Activated T-cell treated with anti-CD3 and anti-CD28 coated beads for 4 hours (primary cell): ENCODE measurements around the gene DESI1.
"Not testable (repeated sequence)": the region's sequence is repeated elsewhere in the genome, so short reads cannot be mapped to it uniquely, and the experiment has no call there.

ENCODE experiments used
- DNase-seq: peaks from one replicate; pipeline ENCODE4 v3.0.0-alpha.2; 2020

Gene DESI1

DNA sequence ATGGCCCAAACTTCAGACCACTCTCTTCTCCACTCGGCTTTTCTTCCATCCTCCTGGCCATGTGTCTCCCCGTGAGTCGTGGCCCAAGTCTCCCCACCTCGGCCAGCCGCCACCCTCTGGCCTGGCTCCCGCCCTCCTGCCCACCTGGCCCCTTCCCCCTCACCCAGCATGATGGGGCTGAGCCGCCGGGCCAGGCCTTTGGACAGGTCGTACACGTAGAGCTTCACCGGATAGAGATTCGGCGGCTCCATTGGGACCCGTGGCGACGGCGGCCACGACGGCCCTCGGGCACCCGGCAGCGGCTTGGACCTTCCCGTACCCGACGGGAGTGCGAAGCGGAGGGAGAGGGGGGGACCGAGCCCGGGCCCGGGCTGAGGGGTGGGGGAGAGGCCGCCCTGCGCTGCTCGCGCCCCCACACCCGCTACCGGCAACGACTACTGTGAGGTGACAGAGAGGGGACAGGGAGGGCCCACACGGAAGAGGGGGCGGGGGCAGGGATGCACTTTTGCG, at the start of gene DESI1:
TSS of gene DESI1 (minus strand) at position 455 of the 510 bp plus-strand sequence. CDS start at position 251, 204 bp downstream.
- DNase-seq, result no peak

DNA sequence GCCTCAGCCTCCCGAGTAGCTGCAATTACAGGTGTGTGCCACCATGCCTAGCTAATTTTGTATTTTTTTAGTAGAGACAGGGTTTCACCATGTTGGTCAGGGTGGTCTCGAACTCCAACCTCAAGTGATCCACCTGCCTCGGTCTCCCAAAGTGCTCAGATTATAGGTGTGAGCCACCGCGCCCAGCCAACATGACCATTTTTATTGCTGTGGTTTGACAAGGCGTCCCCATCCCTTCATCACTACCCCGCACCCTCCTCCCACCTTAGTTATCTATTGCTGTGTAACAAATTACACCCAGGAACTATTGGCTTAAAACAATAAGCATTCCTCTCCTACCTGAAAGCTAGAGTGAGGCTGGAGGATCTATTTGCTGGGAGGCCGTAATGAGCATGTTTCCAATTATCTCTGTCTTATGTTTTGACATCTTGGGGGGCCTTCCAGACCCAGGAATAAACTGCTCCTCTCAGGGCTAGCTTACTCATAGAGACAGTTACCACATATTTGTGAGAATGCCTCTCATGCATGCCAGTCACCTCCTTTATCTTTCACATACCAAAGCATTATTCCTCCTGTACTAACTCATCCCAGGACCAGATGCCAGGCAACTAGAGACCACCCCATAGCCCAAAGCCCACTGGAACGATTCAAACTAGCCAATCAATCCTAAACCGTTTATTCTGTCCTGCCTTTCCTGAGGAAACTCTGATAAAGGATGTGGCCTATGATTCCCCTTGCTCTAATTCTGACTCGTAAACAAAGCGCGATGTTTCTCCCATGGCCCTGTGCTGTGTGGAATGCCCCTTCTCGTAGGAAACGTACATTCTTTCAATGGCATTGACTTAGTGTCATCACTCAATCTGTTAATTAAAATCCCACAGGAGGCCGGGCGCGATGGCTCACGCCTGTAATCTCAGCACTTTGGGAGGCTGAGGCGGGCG, 48.4 kb upstream of the DESI1 start:
- DNase-seq, result no peak

DNA sequence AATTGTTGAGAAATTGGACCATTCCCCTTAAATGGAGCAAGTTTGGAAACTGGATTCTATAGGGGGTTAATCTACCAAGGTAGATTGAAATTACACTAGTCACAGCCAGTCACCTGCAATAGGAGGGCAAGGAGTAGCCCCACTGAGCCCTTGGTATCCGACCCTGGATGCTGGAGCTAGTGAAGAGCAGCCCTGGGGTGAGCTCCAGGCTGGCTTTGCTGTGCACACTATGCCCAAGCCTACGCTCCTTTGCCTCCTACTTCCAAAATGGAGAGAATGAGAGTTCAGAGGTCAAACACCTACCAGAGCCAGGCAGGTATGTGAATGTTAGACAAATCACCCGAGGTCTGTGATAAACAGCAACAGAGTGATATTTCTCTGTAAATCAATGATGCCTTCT, 44.1 kb upstream of the DESI1 start:
- no peak for DNase-seq

DNA sequence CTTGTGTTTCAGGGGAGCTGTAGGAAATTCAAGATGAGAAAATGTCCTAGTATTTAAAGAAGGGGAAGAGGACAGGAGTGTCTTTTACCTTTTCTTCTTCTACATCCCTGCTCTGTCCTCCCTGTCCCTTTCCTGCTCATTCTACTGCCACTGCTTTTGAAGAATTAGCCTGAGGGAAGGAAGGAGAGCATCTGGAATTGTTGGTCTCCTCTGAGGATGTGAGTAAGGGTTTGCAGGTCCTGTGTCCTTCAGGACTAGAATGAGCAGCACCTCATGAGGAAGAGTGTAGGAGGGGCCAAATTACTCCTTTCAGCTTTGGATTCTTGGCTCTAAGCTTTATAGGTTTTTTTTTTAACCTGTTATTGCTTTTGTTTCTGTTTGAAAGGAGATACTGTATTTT, 43.6 kb upstream of the DESI1 start:
- DNase-seq, result no peak

DNA sequence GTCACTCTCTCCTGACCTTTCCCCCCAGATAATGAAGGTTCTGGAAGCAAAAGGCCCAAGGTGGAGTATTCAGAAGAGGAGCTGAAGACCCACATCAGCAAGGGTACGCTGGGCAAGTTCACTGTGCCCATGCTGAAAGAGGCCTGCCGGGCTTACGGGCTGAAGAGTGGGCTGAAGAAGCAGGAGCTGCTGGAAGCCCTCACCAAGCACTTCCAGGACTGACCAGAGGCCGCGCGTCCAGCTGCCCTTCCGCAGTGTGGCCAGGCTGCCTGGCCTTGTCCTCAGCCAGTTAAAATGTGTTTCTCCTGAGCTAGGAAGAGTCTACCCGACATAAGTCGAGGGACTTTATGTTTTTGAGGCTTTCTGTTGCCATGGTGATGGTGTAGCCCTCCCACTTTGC, 42.8 kb upstream of the DESI1 start:
- DNase-seq, result not testable (repeated sequence)

DNA sequence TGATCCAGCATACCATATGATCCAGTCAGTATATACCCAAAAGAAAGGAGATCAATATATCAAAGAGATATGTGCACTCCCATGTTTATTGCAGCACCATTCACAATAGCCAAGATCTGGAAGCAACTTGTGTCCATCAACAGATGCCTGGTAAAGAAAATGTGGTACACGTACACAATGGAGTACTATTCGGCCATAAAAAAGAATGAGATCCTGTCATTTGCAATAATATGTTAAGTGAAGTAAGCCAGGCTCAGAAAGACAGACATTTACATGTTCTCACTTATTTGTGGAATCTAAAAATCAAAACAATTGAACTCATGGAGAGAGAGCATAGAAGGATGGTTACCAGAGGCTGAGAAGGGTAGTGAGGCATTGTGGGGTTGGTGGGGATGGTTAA, 40.9 kb upstream of the DESI1 start:
- no peak for DNase-seq

DNA sequence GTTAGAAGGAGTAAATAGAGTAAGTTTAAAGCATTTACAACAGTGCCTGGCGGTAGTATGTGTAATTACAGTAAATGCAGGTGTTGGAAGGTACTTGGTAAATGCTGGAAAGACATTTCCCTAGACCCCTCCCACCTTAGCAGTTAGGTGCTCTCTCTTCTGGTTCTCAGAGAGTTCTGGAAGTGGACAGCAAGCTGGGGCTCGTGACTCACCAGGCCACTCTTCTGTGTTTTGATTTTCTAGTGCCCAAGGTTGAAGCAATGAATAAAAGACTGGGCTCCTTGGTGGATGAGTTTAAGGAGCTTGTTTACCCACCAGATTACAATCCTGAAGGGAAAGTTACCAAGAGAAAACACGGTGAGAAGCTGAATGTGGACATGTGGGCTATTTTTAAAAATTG, 40.2 kb upstream of the DESI1 start:
- DNase-seq, result no peak

DNA sequence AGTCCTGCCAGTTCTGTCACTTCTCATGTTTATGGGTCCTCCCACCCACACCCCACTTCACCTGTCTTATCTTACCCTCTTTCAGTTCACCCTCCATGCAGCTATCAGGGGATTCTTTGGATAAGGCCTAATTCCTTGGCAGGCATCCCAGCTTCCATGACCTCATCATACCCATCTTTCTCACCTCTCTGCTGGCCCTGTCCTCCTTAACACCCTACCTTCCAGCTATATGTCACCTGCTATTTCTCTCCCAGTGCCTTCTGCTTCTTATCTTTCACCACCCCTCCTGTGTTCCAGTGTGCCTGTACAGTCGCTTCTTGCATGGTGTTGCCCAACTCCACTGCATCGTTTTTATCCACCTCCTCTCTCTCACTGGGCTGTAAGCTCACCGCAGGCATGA, 39.6 kb upstream of the DESI1 start:
- no peak for DNase-seq

DNA sequence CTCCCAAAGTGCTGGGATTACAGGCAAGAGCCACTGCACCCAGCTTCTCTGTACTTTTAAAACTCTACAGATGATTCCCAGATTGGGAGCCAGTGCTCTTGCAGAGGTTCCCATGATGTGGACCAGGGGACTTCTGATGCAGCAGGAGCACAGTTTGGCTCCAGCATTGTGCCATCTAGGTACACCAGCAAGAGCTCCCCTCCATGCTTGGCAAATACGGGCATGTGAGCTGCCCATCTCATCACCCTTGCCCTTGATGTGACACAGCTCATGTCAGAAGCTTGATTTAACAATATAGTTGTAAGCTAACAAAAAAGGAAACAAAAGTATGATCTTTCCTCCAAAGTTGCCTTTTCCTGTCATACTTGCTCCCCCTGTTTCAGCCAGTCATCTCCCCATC, 39.1 kb upstream of the DESI1 start:
- DNase-seq, result no peak

DNA sequence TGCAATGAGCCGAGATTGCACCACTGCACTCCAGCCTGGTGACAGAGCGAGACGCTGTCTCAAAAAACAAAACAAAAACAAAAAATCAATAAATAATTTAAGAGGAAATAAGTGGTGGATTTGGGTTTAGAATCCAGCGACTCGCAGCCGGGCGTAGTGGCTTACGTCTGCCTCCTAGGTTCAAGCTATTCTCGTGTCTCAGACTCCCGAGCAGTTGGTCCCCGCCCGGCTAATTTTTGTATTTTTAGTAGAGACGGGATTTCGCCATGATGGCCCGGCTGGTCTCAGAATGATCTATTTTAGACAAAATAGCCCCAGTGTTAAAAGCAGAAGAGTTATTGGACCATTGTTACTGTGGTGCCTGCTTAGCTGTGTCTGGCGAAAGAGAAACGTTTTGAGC, 38.0 kb upstream of the DESI1 start:
- no peak for DNase-seq

DNA sequence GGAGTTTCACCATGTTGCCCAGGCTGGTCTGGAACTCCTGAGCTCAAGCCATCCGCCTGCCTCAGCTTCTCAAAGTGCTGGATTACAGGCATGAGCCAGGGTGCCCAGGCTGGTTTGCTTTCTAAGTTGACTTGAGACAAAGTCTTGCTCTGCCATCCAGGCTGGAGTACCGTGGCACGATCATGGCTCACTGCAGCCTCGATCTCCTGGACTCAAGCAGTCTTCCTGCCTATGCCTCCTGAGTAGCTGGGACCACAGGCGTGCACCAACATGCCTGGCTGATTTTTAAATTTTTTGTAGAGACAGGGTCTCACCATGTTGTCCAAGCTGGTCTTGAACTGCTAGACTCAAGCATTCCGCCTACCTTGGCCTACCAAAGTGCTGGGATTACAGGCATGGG, 36.9 kb upstream of the DESI1 start:
- DNase-seq, result no peak

DNA sequence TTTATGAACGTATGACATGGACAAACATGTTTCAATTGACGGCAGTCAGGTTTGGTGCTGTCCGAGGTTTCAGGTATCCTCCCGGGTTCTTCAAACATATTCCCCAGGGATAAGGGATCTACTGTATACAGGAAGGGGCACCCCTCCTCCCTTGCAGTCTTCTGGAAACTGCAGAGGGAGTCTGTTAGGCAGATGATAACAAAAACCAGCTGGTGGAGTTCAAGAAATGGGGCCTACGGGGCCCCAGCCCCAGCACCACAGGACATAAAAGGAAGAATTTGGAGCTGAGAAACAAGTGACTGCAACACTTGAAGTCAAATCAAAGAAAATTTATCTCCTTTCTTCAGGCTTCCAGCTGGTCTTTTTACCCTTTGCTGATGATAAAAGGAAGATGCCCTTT, 35.7 kb upstream of the DESI1 start:
- DNase-seq, result no peak

DNA sequence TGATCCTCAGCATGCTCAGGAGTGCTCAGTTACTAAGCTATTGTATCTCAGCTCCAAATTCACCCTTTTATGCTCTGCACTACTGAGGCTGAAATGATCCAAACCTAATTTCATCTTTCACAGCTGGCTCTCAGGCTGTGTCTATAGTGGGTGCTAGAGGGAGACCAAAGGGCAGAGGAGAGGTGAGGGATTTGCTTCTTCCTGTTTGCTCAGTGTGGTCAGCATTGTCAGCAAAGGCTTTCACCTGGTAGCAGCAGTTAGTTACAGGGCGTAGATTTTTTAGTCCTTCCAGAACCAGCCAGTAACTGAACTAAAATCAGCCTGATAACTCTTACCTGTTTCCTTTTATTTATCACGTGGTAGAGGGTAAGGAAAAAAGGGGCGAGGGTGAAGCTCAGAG, 33.5 kb upstream of the DESI1 start:
- no peak for DNase-seq

DNA sequence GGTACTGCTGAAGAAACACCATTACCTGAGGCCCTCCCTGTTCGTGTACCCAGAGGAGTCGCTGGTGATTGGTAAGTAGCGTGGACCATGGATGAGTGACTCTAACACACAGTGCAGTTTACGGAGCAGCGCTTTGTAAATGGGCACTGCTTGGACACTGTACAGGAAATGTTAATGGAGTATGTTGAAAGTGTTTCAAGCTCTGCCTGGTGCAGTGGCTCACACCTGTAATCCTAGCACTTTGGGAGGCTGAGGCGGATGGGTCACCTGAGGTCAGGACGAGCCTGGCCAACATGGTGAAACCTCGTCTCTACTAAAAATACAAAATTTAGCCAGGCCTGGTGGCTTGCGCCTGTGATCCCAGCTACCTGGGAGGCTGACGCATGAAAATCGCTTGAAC, 30.0 kb upstream of the DESI1 start:
- DNase-seq, result no peak

DNA sequence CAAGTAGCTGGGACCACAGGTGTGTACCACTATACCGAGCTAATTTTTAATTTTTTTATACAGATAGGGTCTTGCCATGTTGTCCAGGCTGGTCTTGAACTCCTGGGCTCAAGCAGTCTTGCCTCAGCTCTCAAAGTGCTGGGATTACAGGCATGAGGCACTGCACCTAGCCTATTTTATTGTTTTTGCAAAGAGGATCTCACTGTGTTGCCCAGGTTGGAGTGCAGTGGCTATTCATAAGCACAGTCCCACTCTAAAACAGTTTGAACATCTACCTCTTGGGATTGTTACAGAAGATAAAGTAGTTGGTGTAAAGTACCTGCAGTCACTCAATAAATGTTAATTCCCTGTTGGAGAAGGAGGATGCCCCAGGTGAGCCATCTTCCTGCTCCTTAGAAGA, 29.4 kb upstream of the DESI1 start:
- DNase-seq, result no peak

DNA sequence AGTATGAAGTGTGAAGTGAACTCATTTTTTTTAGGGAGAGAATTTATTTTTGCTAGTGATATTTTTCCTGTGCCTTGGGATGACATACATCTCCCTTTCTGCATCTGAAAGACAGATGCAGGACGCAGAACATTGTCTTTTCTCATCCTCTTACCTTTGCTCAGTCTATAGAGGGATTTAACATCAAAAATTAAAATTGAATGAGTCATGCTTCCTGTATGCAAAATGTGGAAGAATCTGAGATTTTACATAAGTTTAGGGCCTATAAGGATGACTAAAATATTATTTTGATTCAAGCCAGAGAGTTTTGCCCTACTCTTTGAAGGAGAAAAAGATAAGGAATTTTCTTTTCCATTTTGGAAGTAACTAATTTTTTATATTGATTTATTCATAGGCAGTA, 27.6 kb upstream of the DESI1 start:
- no peak for DNase-seq

DNA sequence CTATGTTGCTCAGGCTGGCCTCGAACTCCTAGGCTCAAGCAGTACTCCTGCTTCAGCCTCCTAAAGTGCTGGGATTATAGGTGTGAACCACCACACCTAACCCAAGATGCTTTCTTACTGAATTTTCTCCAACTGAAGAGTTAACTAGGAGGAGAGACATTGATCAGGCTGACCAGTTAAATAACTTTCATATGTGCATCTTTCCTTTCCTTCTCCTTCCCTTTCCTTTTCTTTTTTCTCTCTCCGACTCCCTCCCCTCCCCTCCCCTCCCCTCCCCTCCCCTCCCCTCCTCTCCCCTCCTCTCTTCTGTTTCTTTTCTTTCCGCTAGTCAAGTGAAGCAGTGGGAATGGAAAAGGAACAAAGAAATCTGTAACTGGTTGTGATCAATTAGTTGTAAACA, 26.9 kb upstream of the DESI1 start:
- DNase-seq, result no peak

DNA sequence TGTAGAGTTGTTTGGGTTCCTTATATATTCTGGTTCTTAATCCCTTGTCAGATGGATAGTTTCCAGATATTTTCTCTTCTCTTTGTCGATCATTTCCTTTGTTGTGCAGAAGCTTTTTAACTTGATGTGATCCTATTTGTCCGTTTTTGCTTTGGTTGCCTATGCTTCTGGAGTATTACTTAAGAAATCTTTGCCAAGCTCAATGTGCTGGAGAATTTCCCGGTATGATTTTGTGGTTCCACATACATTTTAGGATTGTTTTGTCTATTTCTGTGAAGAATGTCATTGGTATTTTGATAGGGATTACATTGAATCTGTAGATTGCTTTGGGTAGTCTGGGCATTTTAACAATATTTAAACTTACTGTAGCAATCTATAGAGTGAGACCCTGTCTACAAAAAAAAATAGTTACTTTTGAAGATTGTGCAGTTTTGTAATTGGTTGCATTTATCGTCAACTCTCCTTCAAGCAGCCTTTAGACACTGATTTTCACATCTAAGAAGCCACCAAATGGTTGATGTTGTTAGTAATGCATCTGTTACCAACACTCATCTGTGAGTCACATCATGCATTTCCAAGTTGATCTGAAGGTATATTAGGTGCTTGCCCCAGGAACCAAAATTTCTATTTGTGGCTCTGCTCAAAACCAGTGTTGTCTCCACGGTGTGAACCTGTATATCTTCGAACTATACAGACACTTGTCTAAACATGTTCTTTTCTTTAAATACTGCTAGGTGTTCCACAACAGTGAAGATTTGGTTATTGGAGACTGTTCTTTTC, 21.7 kb upstream of the DESI1 start:
- no peak for DNase-seq

DNA sequence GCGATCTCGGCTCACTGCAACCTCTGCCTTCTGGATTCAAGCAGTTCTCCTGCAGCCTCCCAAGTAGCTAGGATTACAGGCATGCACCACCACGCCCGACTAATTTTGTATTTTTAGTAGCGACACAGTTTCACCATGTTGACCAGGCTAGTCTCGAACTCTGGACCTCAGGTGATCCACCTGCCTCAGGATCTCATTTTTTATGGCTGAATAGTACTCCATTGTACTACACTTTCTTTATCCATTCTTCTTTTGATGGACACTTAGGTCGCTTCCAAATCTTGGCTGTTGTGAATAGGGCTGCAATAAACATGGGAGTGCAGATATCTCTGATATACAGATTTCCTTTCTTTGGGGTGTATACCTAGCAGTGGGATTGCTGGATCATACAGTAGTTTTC, 21.0 kb upstream of the DESI1 start:
- DNase-seq, result no peak

DNA sequence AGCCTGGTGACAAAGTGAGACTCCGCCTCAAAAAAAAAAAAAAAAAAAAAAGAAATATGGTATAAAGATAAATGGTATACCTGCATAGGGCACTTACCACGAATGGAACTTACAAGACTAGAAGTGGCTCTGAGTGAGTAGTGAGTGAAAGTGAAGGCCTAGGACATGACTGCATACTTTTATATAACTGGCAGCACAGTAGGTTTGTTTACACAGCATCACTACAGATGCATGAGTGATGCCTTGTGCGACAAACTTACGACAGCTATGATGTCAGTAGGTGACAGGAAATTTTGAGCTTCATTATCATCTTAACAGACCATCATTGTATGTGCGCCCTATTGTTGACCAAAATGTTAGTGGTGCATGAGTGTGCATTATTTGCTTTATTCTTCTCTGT, 17.9 kb upstream of the DESI1 start:
- no peak for DNase-seq

DNA sequence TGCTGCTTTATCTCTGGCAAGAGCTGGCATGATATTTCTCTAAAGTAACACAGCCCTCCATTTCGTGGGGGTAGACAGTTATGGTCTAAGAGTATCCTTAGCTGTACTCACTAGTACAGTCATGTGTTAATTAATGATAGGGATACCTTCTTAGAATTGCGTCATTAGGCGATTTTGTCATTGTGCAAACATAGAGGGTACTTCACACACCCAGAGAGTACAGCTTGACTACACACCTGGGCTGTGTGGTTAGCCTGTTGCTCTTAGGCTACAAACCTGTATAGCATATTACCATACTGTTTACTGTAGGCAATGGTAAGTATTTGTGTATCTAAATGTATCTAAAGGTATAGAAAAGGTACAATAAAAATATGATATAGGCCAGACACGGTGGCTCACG, 17.3 kb upstream of the DESI1 start:
- no peak for DNase-seq

DNA sequence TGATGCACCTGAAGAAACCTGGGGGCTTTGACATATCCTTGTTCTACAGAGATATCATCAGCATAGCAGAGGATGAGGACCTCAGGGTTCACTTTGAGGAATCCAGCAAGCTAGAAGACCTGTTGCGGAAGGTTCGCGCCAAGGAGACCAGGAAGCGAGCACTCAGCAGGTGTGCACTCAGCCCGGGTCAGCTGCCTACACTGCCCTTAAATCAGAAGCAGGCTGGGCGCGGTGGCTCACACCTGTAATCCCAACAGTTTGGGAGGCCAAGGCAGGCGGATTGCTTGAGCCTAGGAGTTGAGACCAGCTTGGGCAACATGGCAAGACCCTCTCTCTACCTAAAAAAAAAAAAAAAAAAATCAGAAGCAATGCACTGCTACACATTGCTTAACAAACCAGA, 16.8 kb upstream of the DESI1 start:
- not testable (repeated sequence) for DNase-seq

DNA sequence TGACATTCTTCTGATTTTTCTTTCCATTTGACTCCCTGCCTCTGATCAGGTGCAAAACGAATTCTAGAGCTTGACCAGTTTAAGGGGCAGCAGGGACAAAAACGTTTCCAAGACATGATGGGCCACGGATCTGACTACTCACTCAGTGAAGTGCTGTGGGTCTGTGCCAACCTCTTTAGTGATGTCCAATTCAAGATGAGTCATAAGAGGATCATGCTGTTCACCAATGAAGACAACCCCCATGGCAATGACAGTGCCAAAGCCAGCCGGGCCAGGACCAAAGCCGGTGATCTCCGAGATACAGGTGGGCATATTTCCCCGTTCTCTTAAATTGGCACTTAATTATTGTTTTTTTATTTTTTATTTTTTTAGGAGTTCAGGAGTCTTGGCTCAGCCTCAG, 15.6 kb upstream of the DESI1 start:
- DNase-seq, result no peak

DNA sequence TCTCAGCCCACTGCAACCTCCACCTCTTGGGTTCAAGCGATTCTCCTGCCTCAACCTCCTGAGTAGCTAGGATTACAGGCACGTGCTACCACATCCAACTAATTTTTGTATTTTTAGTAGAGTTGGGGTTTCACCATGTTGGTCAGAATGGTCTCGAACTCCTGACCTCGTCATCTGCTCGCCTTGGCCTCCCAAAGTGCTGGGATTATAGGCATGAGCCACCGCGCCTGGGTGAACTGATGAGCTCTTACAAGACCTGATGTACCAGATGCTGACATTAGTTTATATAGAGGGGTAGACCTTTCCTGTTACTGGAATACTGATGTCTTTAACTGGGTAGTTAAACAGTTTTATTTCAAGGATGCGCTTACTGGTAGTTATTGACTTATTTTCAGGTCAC, 13.8 kb upstream of the DESI1 start:
- not testable (repeated sequence) for DNase-seq
